Lung microvascular endothelial cell (primary cell): ENCODE results near the gene PFKFB1. TPM values are rescaled to one million over a fixed set of nuclear protein-coding genes. Genes with fewer than 3 reads are reported as not detected.
"Not testable (repeated sequence)": the region's sequence is repeated elsewhere in the genome, so short reads cannot be mapped to it uniquely, and the experiment has no call there.

Experiments used
- DNase-seq, 2 donors: peaks; one replicate each; pipeline versions ENCODE4 v3.0.0 to v3.0.0-alpha.2; 2010; ENCODE audit warnings: low read depth in 2 of 2
- total RNA-seq: library from RNA; depleted of rRNA; stranded (reverse); fragments of >200 nt; gene quantifications from 2 replicates; pipeline ENCODE4 v1.2.1, GENCODE V29; 2014

Gene PFKFB1
- total RNA-seq, 1 donor from 2014 or later, result not detected

DNA sequence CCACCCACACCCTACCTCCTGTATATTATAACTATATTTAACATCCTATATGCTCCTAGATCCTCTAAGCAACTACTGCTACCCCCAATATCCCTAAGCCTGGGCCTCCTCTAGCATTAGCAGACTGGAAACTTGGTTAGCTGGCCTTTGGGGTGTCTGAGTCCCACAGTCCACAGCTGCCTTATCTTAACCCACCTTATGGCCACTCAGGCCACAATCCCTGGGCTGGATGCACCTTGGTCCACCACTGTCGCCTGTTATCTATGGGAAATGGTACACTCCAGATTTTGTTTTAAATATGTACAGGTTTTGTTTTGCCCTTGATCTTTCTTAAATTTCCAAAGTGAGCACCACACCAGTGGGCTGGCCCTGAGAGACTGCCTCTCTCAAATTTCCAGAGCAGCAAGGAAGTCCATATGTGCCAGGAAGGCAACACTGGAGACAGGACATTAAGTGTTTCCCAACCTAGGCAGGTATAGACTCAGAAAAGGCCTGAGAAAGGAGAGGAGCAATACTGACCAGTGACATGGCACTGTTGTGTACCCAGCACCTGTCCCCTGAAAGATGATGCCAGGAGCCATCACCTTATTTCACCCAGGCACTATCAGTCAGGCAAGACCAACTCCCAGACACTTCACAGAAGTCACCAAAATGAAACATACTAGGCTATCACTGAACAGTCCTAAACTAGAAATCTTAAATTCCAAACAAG, 921 bp downstream of the PFKFB1 start:
- no peak for DNase-seq

DNA sequence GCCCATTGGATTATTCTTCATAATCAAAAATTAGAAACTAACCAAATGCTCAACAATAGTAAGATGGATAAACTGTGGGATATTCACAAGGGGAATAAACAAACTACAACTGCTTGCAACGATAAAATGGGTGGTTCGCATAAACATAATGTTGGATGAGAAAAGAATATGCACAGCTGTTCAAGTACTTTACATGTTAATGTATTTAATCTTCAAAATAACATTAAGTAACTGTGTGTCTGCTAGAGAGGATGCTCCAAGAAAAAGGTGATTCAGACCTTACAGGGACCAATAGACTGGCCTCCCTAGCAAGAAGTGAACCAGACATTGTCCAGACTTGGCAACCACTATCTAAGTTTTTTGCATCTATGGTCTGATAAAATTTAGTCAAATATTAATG, 2.3 kb downstream of the PFKFB1 start:
- no peak for DNase-seq

DNA sequence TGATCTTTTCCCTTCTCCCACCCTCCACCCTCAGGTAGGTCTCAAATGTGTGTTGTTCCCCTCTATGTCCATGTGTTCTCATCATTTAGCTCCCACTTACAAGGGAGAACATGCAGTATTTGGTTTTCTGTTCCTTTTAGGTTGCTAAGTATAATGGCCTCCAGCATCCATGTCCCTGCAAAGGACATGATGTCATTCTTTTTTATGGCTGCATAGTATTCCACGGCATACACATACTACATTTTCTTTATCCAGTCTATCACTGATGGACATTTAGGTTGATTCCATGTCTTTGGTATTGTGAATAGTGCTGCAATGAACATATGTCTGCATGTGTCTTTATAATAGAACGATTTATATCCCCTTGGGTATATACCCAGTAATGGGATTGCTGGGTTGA, 10.7 kb downstream of the PFKFB1 start:
- DNase-seq, result not testable (repeated sequence)

DNA sequence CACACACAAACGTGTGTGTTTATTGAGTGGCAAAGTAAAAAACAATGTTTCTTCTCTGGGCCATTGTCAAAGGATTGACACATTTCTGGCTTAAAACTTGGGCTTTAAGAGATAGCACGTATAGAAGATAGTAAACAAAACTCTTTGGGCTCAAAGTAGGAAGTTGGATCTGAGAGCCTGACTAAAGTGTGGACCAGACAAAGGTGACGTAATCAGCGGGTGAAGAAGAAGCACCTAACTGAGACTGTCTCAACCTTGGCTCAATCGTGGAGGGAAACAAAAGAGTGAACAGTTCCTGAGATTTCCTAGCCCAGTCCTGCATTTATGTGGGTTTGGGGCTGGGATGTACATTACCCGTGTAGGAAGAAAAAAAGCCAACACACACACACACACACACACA, 13.7 kb downstream of the PFKFB1 start:
- no peak for DNase-seq

DNA sequence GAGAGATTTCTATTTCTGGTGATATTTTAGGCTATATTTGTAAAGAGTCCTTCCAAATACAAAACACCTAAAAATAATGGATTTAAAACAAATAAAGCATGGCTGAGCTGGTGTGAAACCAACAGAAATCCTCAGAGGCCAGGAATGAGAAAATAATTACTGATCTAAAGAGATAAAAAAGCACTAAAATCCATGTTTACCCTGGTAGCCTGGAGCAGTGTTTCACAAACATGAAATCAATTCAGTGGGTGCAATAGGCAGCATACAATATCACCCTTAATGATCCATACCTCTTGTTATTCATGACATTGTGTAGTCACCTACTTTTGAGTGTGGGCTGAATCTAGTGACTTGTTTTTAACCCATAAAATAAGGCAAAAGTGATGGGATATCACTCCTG, 14.6 kb downstream of the PFKFB1 start:
- no peak for DNase-seq

DNA sequence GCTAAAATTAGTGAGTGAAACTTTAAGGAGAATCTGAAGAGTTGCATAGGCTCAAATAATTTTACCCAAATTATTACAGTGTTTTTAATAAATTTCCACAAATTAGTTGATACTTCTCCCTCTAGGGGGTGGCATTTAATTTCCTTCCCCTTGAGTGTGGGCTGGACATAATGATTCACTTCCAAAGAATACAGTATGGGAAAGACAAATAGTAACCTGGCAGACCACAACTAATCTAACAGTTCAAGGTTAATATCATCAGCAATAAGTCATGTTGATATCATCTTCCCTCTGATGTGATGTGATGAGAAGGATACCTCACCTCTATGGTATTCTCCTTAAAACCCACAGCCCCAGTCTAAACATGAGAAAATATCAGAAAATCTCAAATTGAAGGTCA, 15.5 kb downstream of the PFKFB1 start:
- DNase-seq, result no peak

DNA sequence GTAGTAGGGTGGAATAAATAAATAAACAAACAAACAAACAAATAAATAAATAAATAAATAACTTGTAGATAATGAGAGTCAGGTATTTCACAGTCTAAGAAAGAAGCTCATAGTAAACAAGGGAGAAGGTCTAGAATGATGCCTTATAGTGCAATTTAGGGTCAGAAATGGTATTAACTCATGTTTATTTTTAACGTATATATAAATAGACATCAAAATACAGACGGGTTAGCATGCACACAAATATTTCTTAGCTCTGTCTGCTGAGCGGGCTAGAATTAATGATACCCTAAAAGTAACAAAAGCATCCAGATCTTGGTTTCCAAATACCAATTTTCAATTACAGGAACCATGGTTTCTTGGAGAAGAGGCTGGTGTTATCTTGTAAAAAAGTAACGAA, 16.6 kb downstream of the PFKFB1 start:
- DNase-seq, result no peak

DNA sequence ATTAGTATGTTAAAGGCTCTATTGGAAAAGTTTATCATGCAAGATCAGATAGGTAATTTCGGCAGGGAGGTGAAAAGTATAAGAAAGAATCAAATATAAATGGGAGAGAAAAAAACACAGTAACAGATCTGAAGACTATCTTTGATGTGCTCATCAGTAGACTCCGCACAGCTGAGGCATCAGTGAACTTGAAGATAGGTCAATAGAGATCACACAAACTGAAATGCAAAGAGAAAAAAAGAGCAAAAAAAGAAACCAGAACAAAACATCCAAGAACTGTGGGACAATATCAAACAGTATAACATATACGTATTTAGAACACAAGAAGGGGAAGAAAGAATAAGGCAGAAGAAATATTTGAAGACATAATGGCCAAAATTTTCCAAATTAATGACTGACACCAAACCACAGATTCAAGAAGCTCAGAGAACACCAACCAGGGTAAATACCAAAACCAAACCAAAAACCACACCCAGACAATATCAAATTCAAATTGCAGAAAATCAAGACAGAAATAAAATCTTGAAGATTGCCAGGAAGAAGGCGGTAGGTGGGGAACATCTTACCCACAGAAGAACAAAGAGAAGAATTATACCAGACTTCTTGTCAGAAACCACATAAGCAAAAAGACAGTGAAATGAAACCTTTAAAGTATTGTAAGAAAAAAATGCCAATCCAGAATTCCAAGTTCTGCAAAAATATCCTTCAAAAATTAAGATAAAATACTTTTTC, 29.1 kb downstream of the PFKFB1 start:
- no peak for DNase-seq

DNA sequence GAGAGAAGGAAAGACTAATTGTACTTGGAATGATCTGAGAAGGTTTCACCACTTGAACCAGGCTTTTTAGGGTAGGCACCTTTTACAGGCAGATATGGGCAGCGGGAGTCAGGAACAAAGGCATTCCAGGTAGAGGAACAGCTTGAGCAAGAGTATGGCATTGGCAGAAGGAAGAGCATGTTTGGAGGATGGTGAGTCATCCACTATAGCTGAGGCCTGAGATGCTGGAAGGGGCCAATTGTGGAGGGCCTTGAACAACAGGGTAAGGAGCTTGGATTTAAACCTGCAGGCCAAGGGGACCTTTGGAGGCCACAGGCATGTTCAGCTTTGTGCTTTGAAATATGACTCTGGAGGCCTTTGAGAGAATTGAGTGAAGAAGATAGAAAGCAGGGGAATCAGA, 32.2 kb downstream of the PFKFB1 start:
- no peak for DNase-seq

DNA sequence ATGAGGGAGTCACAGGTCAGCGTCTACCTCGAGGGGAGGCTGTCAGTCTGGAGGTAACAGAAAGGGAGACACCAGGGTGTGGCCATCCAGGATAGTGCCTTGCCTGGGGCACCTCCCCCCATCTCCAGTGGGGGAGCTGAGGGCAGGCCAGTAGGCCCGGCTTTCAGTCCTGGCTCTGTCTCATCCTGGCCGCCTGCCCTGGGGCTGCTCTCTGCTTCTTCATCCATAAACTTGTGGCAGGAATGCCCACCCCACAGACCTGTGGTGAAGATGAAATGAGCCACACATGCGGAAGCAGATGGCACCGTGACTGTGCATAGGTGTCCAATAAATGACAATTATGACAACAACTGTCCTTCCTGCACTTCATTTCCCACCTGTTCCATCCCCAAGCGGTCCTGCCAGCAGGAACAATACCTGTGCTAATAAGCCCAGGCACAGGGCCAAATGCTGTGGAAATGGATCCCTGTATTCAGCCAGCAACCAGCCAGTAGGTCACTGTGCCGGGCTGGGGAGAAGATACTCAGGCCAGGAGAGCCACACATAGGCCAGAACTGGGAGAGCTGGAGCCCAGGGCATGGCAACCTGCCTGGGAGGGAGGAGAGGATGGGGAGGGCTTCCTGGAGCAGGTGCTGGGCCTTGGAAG, 43.1 kb downstream of the PFKFB1 start:
- DNase-seq, result no peak

DNA sequence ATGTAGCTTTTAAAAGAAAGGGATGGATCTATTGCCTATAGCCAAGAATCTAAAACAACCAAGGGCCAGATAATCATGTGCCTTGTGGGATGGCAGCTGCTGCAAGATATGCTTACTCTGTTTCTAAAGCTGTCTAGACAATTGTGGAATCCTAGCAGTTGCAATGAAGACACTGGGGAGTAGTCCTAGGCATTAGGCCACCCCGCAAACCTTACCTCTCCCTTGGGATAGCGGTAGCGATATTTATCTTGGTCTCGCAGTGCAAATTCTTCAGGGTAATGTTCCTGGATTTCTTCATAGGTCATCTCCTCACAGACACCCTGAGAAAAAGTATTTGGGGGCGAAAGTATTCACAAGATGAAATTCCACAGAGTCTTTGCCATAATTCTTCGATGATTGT, 48.8 kb downstream of the PFKFB1 start:
- DNase-seq, result no peak

DNA sequence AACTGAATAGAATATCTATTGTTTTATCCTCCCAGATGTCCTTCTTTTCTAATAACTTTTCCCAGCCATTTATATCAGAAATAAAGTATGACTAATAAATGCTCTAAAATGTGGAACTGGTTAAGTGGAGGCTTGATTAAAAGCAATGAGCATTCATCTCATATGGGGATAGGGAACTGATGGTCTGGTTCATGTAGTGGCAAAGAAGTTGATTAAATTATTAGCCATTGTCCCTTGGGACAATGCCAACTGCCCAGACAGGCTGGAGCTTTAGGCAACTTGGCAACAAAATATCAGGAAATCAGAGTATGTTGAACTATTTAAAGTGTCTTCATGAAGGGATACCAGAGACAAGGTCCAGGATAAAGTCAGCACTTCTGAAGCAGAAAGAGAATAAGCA, 49.2 kb downstream of the PFKFB1 start:
- no peak for DNase-seq

DNA sequence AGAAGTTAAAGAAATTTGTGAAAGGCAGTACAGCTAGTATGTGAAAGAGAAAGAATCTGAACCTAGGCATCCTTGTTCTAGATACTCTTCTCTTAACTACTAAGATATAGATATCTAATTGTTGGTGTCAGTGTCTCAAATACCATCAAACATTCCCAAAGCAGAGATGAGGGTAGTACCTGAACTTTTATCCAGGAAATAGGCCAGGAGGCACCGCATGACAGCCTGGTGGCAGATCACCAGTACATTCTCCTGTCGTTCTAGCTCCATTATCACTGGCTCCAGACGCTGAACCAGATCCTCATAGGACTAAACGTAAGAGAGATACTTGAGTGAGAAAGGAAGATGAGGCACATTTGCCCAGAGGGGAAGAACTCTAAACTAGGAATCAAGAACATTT, 56.6 kb downstream of the PFKFB1 start:
- no peak for DNase-seq

DNA sequence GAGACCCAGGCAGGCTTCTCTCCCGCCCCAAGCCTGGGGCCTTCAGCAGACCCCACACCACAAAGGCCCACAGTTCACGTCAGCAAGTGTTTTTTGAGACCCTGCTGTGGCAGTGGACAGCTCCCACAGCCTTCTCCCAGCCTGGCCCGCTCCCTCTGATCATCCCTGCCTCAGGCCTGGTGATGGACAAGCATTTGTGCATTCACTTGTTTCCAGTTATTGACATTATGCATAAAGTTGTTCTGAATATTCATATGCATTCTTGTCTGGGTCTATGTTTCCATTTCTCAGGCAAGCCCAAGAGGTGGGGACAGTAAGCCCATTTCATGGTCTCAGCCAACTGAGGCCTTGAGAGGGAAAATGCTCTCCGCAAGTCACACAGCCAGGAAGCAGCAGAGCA, 58.7 kb downstream of the PFKFB1 start:
- DNase-seq, result no peak

DNA sequence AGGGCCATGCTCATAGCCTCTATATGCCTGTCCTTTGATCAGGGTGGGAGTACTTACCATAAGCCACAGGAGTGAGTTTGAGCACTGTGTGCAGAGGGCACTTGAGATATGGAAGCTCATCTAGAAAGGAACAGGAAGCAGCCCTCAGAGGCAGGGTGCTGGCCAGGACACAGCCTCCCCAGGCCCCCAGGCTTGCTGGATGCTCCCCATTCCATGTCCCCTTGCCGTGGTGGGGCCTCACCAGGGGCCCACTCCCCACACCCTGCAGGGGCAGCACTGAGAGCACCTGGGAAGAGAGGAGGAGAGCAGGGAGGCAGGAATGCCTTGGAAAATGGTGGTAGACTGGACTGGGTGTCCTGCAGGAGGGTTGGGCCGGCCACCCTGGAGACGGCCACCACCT, 59.1 kb downstream of the PFKFB1 start:
- no peak for DNase-seq

DNA sequence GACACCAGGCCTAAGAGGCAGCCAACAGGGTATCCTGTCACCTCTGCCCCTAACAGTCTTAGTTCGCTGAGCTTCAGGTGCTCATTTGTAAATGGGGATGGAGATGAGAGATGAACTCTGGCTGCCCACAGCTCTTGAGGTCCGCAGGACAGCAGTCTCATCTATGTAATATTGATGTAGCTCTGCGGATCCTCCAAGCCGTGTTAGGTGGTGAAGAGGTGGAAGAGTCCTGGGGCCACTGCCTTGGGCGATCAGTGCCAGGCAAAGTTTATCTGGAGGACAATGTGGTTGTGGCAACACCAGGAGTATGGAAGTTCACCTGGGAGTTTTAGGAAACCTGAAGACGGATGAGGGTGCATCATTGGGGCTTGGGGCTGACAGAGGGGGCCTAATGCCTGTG, 59.9 kb downstream of the PFKFB1 start:
- DNase-seq, result no peak

DNA sequence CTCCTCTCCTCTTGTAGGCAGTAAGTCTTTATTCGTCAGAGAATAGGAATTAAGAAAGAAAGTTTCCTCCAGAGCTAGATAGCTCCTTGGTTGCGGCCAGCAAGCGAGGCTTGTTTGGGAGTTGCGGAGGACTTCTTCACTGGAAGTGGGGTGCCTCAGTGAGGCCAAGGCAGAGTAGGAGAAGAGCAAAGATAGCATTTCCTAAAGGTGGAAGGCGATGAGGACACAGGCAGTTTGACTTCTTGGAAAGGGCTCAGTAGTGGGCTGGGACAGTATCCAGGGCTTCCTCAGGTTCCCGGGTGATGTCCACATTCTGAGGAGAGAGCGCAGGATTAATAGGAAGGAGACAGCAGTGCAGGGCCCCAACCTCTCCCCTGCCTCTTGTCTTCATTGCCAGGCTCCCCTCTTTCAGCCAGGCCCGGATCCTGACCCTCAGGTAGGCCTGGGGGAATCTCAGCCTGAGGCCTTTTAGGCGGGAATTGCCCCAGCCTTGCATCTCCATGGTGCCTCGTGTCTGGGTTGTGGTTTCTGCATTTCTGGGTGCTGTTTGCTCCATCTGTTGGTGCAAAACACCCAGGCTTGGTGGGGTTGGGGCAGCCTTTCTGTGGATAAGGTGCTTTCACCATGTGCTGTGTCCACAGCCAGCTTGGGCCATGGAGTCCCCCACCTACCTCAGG, 60.7 kb downstream of the PFKFB1 start:
- DNase-seq, result no peak

DNA sequence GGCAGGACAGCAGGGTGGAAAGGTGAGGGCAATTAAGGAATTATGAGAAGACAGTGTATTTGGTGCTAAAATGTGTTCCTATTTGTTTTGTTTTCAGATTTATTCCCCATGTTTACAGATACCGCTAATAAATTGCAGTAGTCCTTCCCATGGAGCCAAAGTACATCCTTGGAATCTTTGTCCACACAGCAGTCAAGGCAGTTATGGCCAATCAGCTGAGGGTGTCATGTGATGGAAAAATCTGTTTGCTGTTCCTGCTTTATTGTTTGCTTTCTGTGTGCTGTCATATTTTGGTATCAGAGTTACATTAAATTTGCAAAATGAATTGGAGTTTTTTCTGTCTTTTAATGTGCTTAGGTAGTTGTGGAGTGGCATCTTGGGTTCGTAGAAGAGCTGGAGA, 62.9 kb downstream of the PFKFB1 start:
- DNase-seq, result no peak

DNA sequence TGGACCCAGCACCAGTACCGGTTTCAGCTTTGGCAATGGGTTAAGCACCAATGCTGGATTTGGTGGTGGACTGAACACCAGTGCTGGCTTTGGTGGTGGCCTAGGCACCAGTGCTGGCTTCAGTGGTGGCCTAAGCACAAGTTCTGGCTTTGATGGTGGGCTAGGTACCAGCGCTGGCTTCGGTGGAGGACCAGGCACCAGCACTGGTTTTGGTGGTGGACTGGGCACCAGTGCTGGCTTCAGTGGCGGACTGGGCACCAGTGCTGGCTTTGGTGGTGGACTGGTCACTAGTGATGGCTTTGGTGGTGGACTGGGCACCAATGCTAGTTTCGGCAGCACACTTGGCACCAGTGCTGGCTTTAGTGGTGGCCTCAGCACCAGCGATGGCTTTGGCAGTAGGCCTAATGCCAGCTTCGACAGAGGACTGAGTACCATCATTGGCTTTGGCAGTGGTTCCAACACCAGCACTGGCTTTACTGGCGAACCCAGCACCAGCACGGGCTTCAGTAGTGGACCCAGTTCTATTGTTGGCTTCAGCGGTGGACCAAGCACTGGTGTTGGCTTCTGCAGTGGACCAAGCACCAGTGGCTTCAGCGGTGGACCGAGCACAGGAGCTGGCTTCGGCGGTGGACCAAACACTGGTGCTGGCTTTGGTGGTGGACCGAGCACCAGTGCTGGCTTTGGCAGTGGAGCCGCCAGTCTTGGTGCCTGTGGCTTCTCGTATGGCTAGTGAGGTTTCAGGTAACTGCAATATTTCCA, 63.5 kb downstream of the PFKFB1 start:
- no peak for DNase-seq

DNA sequence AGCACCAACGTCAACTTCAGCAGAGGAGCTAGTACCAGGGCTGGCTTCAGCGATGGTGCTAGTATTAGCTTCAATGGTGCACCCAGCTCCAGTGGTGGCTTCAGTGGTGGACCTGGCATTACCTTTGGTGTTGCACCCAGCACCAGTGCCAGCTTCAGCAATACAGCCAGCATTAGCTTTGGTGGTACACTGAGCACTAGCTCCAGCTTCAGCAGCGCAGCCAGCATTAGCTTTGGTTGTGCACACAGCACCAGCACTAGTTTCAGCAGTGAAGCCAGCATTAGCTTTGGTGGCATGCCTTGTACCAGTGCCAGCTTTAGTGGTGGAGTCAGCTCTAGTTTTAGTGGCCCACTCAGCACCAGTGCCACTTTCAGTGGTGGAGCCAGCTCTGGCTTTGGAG, 65.1 kb downstream of the PFKFB1 start:
- no peak for DNase-seq

DNA sequence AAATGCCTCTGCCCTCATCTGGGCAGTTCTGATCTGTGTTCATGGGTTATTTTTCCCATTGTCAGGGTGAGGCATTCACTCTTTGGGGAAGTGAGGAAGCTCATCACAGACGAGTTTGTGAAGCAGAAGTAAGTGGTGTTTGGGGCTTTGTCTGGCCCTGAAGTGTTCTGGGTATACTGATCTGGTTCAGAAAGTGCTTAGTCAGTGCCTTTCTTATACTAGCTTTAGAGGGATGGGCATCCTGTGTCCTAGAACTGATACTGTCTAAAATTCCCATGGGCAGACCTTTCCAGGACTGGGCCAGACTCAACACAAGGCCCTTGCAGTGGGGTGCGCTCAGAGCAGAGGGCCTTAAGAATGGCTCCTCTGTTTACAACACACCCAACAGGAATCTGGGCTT, 67.0 kb downstream of the PFKFB1 start:
- no peak for DNase-seq

DNA sequence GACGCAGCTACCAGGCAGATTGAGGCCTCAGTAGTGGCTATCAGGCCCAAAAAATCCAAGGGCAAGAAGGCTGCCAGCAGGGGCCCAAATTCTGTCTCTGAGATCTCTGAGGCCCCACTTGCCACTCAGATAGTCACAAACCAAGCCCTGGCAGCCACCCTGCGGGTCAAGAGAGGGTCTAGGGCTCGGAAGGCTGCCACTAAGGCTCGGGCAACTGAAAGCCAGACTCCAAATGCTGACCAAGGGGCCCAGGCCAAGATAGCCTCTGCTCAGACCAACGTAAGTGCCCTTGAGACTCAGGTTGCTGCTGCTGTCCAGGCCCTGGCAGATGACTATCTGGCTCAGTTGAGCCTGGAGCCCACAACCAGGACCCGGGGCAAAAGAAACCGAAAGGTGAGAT, 70.6 kb downstream of the PFKFB1 start:
- no peak for DNase-seq
